ENCODE results near the gene RUBCNL. TPM values are rescaled to one million over a fixed set of nuclear protein-coding genes. Genes with fewer than 3 reads are reported as not detected.

The RUBCNL gene
- total RNA-seq, 2 experiments from 2014 or later: 0.36 to 0.69 TPM

- no peaks in the 10 kb centered on the region for H3K9me3 Mint-ChIP-seq
- no peaks in the 10 kb centered on the region for H3K27me3 ChIP-seq (ENCODE audit: control insufficient read depth in 1 of 2, insufficient read depth in 2 of 2, low read length in 2 of 2)
- no peak for ATAC-seq (ENCODE audit: poor library complexity)
- no peaks in the 10 kb centered on the region for H3K9me3 ChIP-seq (ENCODE audit: control insufficient read depth in 1 of 2, insufficient read depth in 1 of 2, low read length in 2 of 2)
- no peaks in the 10 kb centered on the region for H3K27me3 Mint-ChIP-seq
- H3K36me3 Mint-ChIP-seq (ENCODE audit: low read depth): no peaks in the 10 kb centered on the region
- no peak overlapping the region for H3K4me3 ChIP-seq (ENCODE audit: low read length)
- H3K4me1 ChIP-seq (ENCODE audit: insufficient read depth, low read length): no peaks in the 10 kb centered on the region
- H3K27ac Mint-ChIP-seq: no peak overlapping the region
- no peak overlapping the region for H3K4me3 Mint-ChIP-seq
- peaks cover 11% of the 10 kb centered on the region for H3K4me1 Mint-ChIP-seq (ENCODE audit: low read depth)
- H3K27ac ChIP-seq (ENCODE audit: low read depth in 1 of 2, low read length in 2 of 2): no peak overlapping the region
- DNase-seq: no peak
- POLR2A ChIA-PET: no interaction called here
- CTCF ChIA-PET: no interaction called here
- no peaks in the 10 kb centered on the region for H3K36me3 ChIP-seq (ENCODE audit: insufficient read depth, low read length)
- intact Hi-C loops (cut with DNase I, micrococcal nuclease): no loop called here
- TF ChIP-seq CTCF (IDR thresholded peaks at IDR 0.05): no peak
These were observed 14.4 kb upstream of the RUBCNL start for GRCh38 chr13:46401432-46401831.

DNA sequence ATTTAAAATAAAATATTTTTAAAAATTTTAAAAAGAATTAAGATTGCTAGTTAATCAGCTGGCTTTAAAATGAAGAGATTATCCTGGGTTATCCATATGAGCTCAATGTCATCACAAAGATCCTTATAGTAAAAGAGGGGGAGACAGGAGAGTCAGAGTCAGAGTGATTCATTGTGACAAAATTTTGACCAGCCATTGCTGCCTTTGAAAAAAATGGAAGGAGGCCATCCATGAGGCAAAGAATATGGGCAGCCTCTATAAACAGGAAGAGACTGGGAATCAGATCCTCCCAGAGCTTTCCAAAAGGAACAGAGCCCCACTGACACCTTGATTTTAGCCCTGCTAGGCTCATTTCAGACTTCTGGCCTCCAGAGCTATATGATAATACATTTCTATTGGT lies 9.3 kb upstream of the RUBCNL start:
- ChIA-PET CTCF (no interaction called here), POLR2A (no interaction called here)
- H3K27ac ChIP-seq (ENCODE audit: low read depth in 1 of 2, low read length in 2 of 2): no peak overlapping the region
- Mint-ChIP-seq H3K4me3 (no peak overlapping the region), H3K27ac (no peak overlapping the region), H3K4me1 (ENCODE audit: low read depth) (no peaks in the 10 kb centered on the region), H3K36me3 (ENCODE audit: low read depth) (no peaks in the 10 kb centered on the region), H3K9me3 (no peaks in the 10 kb centered on the region), H3K27me3 (no peaks in the 10 kb centered on the region)
- H3K36me3 ChIP-seq (ENCODE audit: insufficient read depth, low read length): no peaks in the 10 kb centered on the region
- no peak overlapping the region for H3K4me3 ChIP-seq (ENCODE audit: low read length)
- ATAC-seq (ENCODE audit: poor library complexity) (no peak), DNase-seq (no peak)
- intact Hi-C loops (cut with DNase I, micrococcal nuclease): no loop called here
- no peaks in the 10 kb centered on the region for H3K9me3 ChIP-seq (ENCODE audit: control insufficient read depth in 1 of 2, insufficient read depth in 1 of 2, low read length in 2 of 2)
- no peaks in the 10 kb centered on the region for H3K4me1 ChIP-seq (ENCODE audit: insufficient read depth, low read length)
- no peaks in the 10 kb centered on the region for H3K27me3 ChIP-seq (ENCODE audit: control insufficient read depth in 1 of 2, insufficient read depth in 2 of 2, low read length in 2 of 2)
- no peak for TF ChIP-seq CTCF (IDR thresholded peaks at IDR 0.05)

DNA sequence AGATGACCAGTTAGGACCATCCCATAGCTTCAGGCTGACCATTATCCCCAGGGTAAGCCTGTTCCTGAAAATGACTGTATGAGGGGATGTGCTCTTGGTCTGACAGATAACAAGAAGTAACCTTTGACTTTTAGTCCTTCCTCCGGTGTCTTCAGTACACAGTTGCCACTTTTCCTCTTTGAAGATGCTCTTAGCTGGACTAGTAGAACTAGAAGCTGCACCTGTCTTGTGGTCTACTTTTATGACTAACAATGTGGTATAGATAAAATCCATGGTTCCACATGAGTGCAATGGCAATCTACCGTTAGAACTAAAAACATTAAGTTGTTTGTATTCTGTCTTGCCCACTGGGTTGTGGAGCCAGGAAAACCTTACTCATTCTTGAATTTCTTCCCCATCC lies 5.9 kb upstream of the RUBCNL start:
- CTCF ChIA-PET: no interaction called here
- Histone ChIP-seq H3K36me3 (ENCODE audit: insufficient read depth, low read length) (no peaks in the 10 kb centered on the region), H3K27ac (ENCODE audit: low read depth in 1 of 2, low read length in 2 of 2) (no peak overlapping the region), H3K4me3 (ENCODE audit: low read length) (no peak overlapping the region), H3K27me3 (ENCODE audit: control insufficient read depth in 1 of 2, insufficient read depth in 2 of 2, low read length in 2 of 2) (peaks cover 0 to 3% of the 10 kb centered on the region in 2 experiments), H3K4me1 (ENCODE audit: insufficient read depth, low read length) (peaks cover 12% of the 10 kb centered on the region), H3K9me3 (ENCODE audit: control insufficient read depth in 1 of 2, insufficient read depth in 1 of 2, low read length in 2 of 2) (no peaks in the 10 kb centered on the region)
- Mint-ChIP-seq H3K4me3 (no peak overlapping the region), H3K27ac (no peak overlapping the region), H3K9me3 (no peaks in the 10 kb centered on the region), H3K36me3 (ENCODE audit: low read depth) (no peaks in the 10 kb centered on the region), H3K27me3 (no peaks in the 10 kb centered on the region), H3K4me1 (ENCODE audit: low read depth) (peaks cover 21% of the 10 kb centered on the region)
- DNase-seq: no peak
- intact Hi-C loops (cut with DNase I, micrococcal nuclease): no loop called here
- no peak for ATAC-seq (ENCODE audit: poor library complexity)
- no peak for TF ChIP-seq CTCF (IDR thresholded peaks at IDR 0.05)
- POLR2A ChIA-PET: no interaction called here

Data from CD4-positive, alpha-beta T cell (primary cell).